BJ (cell line): ENCODE results near the gene MIER2. TPM values are rescaled to one million over a fixed set of nuclear protein-coding genes. Genes with fewer than 3 reads are reported as not detected.
"Not testable (repeated sequence)": the region's sequence is repeated elsewhere in the genome, so short reads cannot be mapped to it uniquely, and the experiment has no call there.

ENCODE experiments used
- CTCF ChIA-PET: fragments of 350-600 bp; formaldehyde crosslinking; extraction: SDS; loops from one replicate; lab custom pipeline; 2021; ENCODE audit warnings: antibody characterized with exemption, inconsistent platforms; lab: Yijun Ruan, JAX
- POLR2A ChIA-PET: fragments of 300-600 bp; sonication (Branson Sonifier 250); formaldehyde crosslinking; extraction: SDS; loops from one replicate; lab custom pipeline; 2021; ENCODE audit warnings: antibody characterized with exemption; lab: Charles Lee
- DNase-seq: peaks from one replicate; pipeline ENCODE4 v3.0.0-alpha.2; 2011; ENCODE audit warnings: low read depth
- H3K27me3 ChIP-seq: 2 replicates; pipeline ENCODE4 v1.6.0; 2011; ENCODE audit warnings: low read length; ENCODE audit not compliant: control insufficient read depth, insufficient read depth
- H3K36me3 ChIP-seq: 2 replicates; pipeline ENCODE4 v1.5.1; 2011; ENCODE audit warnings: low read length; ENCODE audit not compliant: control insufficient read depth, insufficient read depth
- H3K4me3 ChIP-seq: 2 replicates; pipeline ENCODE4 v1.5.1; 2011; ENCODE audit warnings: low read depth, mild to moderate bottlenecking, control low read depth, low read length
- CTCF ChIP-seq: IDR thresholded peaks from 2 replicates; pipeline ENCODE4 v1.5.1; 2011; ENCODE audit warnings: low read depth, mild to moderate bottlenecking, control low read depth, inconsistent platforms, low read length, moderate library complexity; ENCODE audit not compliant: insufficient read depth
- polyA plus RNA-seq: library from polyadenylated mRNA; depleted of rRNA; stranded (reverse); fragments of >200 nt; gene quantifications from 2 replicates; pipeline ENCODE4 v1.2.3, GENCODE V29; 2011; rRNA removed

Gene MIER2
- polyA plus RNA-seq, 1 experiment: 14.8 TPM

GRCh38 chr19:273393-273792 is 71.2 kb downstream of the MIER2 start:
- TF ChIP-seq CTCF: no peak
- CTCF ChIA-PET: no interaction called here
- POLR2A ChIA-PET: no interaction called here
- no peaks in the 10 kb centered on the region for H3K36me3 ChIP-seq
- no peak for DNase-seq
- H3K27me3 ChIP-seq: peaks cover 2% of the 10 kb centered on the region; the same call in 1 of the 2 replicates
- H3K4me3 ChIP-seq: no peak overlapping the region

GRCh38 chr19:271856-272255 is 72.7 kb downstream of the MIER2 start:
- ChIA-PET POLR2A (no interaction called here), CTCF (interaction anchor here (0.8 to 0.9 kb wide), 2 partner anchors 8 to 12 kb away, joined by 3 read pairs; no protein-coding TSS in a partner anchor)
- peaks cover 2% of the 10 kb centered on the region; the same call in 1 of the 2 replicates for H3K27me3 ChIP-seq
- no peak for DNase-seq
- H3K4me3 ChIP-seq: no peak overlapping the region
- TF ChIP-seq CTCF: no peak
- H3K36me3 ChIP-seq: no peaks in the 10 kb centered on the region

GRCh38 chr19:270766-271318 is 73.8 kb downstream of the MIER2 start:
- CTCF ChIA-PET: interaction anchor here (0.9 kb wide), 1 partner anchor 9 kb away, joined by 3 read pairs; no protein-coding TSS in a partner anchor
- H3K36me3 ChIP-seq, POLR2A ChIA-PET, H3K27me3 ChIP-seq, H3K4me3 ChIP-seq, DNase-seq: not testable (repeated sequence)

GRCh38 chr19:269241-269640 is 75.4 kb downstream of the MIER2 start:
- H3K27me3 ChIP-seq: peaks cover 2% of the 10 kb centered on the region; the same call in 1 of the 2 replicates
- CTCF ChIA-PET: no interaction called here
- POLR2A ChIA-PET: no interaction called here

GRCh38 chr19:262125-262524 is 82.5 kb downstream of the MIER2 start:
- Histone ChIP-seq H3K27me3 (no peaks in the 10 kb centered on the region; the same call in 1 of the 2 replicates), H3K4me3 (no peak overlapping the region), H3K36me3 (no peaks in the 10 kb centered on the region)
- POLR2A ChIA-PET: no interaction called here
- no peak for TF ChIP-seq CTCF
- CTCF ChIA-PET: no interaction called here
- no peak for DNase-seq

More at GRCh38 chr19:269241-269640, 75.4 kb downstream of the MIER2 start:
- H3K36me3 ChIP-seq: no peaks in the 10 kb centered on the region
- TF ChIP-seq CTCF: no peak
- no peak overlapping the region for H3K4me3 ChIP-seq
- DNase-seq: no peak

GRCh38 chr19:256804-257203 is 87.8 kb downstream of the MIER2 start:
- H3K4me3 ChIP-seq, DNase-seq, H3K27me3 ChIP-seq, CTCF ChIA-PET, POLR2A ChIA-PET, H3K36me3 ChIP-seq: not testable (repeated sequence)

Other genes starting within 250 kb of the MIER2 start
- gene OR4F17, start 237.7 kb downstream of the MIER2 start, polyA plus RNA-seq: not detected in 2 replicates
- 3.8 and 6.7 TPM in 2 replicates for gene PLPP2, start 53.4 kb downstream of the MIER2 start, polyA plus RNA-seq
- gene C2CD4C, start 64.4 kb upstream of the MIER2 start, polyA plus RNA-seq: 0.04 and 0.07 TPM in 2 replicates
- 1.3 and 3.4 TPM in 2 replicates for gene SHC2, start 116.2 kb upstream of the MIER2 start, polyA plus RNA-seq
- 0.10 TPM in 1 of 2 replicates, not detected in the other for gene MADCAM1, start 151.7 kb upstream of the MIER2 start, polyA plus RNA-seq
- gene TPGS1, start 162.7 kb upstream of the MIER2 start, polyA plus RNA-seq: 4.5 and 6.8 TPM in 2 replicates
- gene CDC34, start 187.0 kb upstream of the MIER2 start, polyA plus RNA-seq: 49.1 and 75.2 TPM in 2 replicates
- gene GZMM, start 199.3 kb upstream of the MIER2 start, polyA plus RNA-seq: not detected in 2 replicates
- 579 and 1,176 TPM in 2 replicates for gene BSG, start 227.8 kb upstream of the MIER2 start, polyA plus RNA-seq
- 0.83 and 1.5 TPM in 2 replicates for gene HCN2, start 245.1 kb upstream of the MIER2 start, polyA plus RNA-seq